ENCODE measurements around the gene THBD.

THBD gene

GRCh38 chr20:23008667-23009066 lies 40.8 kb downstream of the THBD start:
- TF ChIP-seq, protein P1, sequence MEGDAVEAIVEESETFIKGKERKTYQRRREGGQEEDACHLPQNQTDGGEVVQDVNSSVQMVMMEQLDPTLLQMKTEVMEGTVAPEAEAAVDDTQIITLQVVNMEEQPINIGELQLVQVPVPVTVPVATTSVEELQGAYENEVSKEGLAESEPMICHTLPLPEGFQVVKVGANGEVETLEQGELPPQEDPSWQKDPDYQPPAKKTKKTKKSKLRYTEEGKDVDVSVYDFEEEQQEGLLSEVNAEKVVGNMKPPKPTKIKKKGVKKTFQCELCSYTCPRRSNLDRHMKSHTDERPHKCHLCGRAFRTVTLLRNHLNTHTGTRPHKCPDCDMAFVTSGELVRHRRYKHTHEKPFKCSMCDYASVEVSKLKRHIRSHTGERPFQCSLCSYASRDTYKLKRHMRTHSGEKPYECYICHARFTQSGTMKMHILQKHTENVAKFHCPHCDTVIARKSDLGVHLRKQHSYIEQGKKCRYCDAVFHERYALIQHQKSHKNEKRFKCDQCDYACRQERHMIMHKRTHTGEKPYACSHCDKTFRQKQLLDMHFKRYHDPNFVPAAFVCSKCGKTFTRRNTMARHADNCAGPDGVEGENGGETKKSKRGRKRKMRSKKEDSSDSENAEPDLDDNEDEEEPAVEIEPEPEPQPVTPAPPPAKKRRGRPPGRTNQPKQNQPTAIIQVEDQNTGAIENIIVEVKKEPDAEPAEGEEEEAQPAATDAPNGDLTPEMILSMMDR (IDR thresholded peaks at IDR 0.05; ENCODE audit: extremely low read depth, missing control alignments) = no peak
- no peak for DNase-seq (ENCODE audit: low spot score)

DNA sequence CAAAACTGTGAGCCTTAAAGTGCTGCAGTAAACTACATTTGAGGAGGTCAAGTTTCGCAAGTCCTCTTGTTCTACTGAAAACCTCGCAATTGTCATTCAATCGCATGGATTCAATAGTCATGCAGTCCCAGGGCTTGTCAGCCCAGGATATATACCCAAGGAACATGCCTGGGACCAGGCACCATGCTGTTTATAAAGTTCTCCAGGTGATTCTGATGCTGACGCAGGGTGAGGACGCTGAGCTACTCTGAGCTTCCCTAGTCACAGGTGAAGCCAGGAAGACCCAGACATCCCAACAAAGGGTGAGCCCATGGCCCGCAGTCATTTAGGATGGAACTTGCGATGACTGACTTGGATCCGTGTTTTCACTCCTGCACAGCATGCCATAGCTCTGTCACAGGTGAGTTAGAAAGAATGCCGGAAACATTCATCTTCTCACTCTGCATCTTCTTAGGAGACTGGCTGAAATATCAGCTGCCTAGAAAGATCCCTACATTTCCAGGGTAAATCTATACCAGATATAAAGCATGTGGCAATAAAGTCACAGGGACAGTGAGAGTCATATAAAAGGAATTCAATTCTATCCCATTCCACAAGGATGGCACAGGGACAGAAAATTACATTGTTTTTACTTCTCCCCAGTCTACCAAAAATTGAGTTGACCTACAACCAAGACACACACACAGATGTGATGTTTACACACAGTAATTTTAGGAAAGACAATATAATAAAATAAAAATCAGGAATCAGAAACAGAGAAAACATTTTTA lies 41.4 kb downstream of the THBD start:
- TF ChIP-seq, protein P1 (IDR thresholded peaks at IDR 0.05; ENCODE audit: extremely low read depth, missing control alignments) = no peak
- DNase-seq (ENCODE audit: low spot score) = no peak

GRCh38 chr20:23007462-23007861 lies 42.0 kb downstream of the THBD start:
- TF ChIP-seq, protein P1 (IDR thresholded peaks at IDR 0.05; ENCODE audit: extremely low read depth, missing control alignments) = no peak

DNA sequence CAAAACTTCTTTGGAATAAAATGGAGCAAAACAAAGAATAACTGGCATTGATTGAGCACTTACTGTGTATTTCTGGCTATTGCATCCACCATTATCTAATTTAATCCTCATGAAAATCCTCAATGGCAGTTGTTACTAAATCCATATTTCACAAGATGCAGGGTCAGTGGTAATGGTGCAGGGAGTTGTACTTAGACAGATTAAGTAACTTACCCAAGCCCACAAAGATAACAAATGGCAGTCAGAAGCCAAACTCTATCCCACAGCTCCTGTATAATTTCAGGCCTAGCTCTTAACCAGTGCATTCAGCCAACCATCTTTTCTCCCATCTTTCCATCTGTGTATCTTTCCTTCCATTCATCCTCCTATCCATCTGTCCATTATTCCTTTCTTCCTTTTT lies 43.7 kb downstream of the THBD start:
- DNase-seq (ENCODE audit: low spot score) = no peak
- TF ChIP-seq, protein P1 (IDR thresholded peaks at IDR 0.05; ENCODE audit: extremely low read depth, missing control alignments) = no peak

More at GRCh38 chr20:23007462-23007861, 42.0 kb downstream of the THBD start:
- DNase-seq (ENCODE audit: low spot score) = no peak

DNA sequence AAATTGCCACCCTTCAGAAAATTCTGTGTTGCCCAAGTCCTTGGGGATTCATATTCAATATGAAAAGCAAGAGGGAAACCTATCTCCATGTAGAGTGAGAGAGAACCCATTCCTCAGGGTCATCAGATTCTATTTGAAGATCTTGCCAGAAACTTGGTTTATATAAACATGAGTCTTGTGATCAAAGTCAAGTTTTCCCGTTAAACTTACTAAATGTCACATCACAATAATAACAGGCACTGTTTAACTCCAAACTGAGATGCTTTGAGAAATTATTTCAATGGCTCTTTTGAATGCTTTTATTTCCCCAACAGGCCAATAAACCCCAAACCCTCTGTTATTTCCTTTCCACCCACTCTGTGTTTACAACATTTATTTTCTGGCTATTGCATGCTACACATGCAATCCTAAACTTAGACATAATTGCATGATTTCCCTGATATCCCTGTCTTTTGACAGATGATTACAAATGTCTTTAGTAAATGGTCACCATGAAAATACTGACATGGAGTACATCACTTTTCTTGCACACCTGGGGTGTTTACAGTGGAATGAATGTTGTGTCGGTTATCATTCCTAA lies 45.5 kb downstream of the THBD start:
- no peak for DNase-seq (ENCODE audit: low spot score)
- TF ChIP-seq, protein P1 (IDR thresholded peaks at IDR 0.05; ENCODE audit: extremely low read depth, missing control alignments) = no peak

DNA sequence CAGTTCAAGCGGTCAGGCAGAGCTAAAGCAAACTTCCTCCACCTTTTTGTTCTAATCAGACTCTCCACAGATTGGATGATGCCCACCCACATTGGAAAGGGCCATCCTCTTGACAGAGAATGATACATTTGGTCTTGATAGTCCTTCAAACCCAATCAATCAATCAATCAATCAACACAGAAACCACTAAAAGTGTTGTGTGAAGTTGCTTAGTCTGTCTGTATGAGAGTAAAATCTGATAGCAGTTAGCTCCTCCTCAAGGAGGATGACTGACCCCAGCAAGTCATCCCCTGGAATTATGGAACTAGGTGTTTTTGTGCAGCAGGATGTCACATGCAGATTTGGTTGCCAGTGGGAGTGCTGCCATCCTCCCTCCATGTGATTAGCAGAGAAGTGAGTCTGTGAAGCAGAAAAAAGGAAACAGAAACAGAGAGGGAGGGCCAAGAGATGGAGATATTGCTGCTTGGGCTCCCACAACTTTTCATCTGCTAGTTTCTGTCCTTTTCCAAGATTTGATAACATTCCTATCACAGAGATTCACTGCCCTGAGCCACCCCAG lies 46.3 kb downstream of the THBD start:
- TF ChIP-seq, protein P1 (IDR thresholded peaks at IDR 0.05; ENCODE audit: extremely low read depth, missing control alignments) = no peak
- DNase-seq (ENCODE audit: low spot score) = no peak

- TF ChIP-seq, protein P1 (IDR thresholded peaks at IDR 0.05; ENCODE audit: extremely low read depth, missing control alignments) = no peak
- no peak for DNase-seq (ENCODE audit: low spot score)
Measured at GRCh38 chr20:23002276-23002675, 47.2 kb downstream of the THBD start.
